Endothelial cell of umbilical vein (primary cell): ENCODE results near the gene ARMC7.

Experiments used
- CTCF ChIP-seq, 2 donors: IDR thresholded peaks; 1 replicate in 1 of 2; 2 replicates in 1 of 2; pipeline ENCODE4 v1.5.1; 2011; ENCODE audit warnings: low read length in 2 of 2, mild to moderate bottlenecking in 2 of 2, moderate library complexity in 2 of 2, control low read depth in 1 of 2, inconsistent platforms in 1 of 2, low read depth in 1 of 2; ENCODE audit not compliant: insufficient read depth in 1 of 2; ENCODE audit errors: extremely low read depth in 1 of 2
- EZH2 ChIP-seq: IDR thresholded peaks from 2 replicates; pipeline ENCODE4 v1.6.1; 2012; ENCODE audit warnings: borderline replicate concordance, low read depth, mild to moderate bottlenecking, moderate library complexity, low read length, inconsistent platforms; ENCODE audit not compliant: severe bottlenecking
- POLR2A ChIP-seq: IDR thresholded peaks from 2 replicates; pipeline ENCODE4 v1.6.1; 2012; ENCODE audit warnings: low read depth, mild to moderate bottlenecking, control low read depth, low read length
- POLR2AphosphoS5 ChIP-seq: IDR thresholded peaks from 2 replicates; pipeline ENCODE4 v1.6.1; 2012; ENCODE audit warnings: low read depth, mild to moderate bottlenecking, control low read depth, low read length, moderate library complexity; ENCODE audit not compliant: insufficient read depth

- peak in 1 of 2 donors; percentile 23 for TF ChIP-seq CTCF (IDR thresholded peaks at IDR 0.05; ENCODE audit: extremely low read depth in 1 of 2, insufficient read depth in 1 of 2, low read depth in 1 of 2, low read length in 2 of 2)
- no peak for TF ChIP-seq EZH2
- TF ChIP-seq POLR2AphosphoS5: no peak
- no peak for TF ChIP-seq POLR2A
Observed at GRCh38 chr17:75069783-75070182, 40.0 kb upstream of the ARMC7 start.
